ENCODE data around the gene CDH13. TPM values are rescaled to one million over a fixed set of nuclear protein-coding genes. Genes with fewer than 3 reads are reported as not detected.

CDH13 gene
- total RNA-seq, 1 donor from 2014 or later = 2.3 TPM

GRCh38 chr16:82630219-82630618, 3.5 kb downstream of the CDH13 start:
- H3K27me3 Mint-ChIP-seq (ENCODE audit: unreplicated experiment) = peaks cover 9% of the 10 kb centered on the region
- H3K4me3 Mint-ChIP-seq (ENCODE audit: unreplicated experiment) = no peak overlapping the region
- DNase-seq (ENCODE audit: low spot score) = no peak
- peaks cover 26% of the 10 kb centered on the region for H3K4me1 Mint-ChIP-seq (ENCODE audit: unreplicated experiment)
- no peak overlapping the region for H3K27ac Mint-ChIP-seq (ENCODE audit: unreplicated experiment)
- no peak for TF ChIP-seq CTCF (IDR thresholded peaks at IDR 0.05; ENCODE audit: unreplicated experiment)
- no peaks in the 10 kb centered on the region for H3K9me3 Mint-ChIP-seq (ENCODE audit: unreplicated experiment)
- peaks cover 3% of the 10 kb centered on the region for H3K36me3 Mint-ChIP-seq (ENCODE audit: low read depth, unreplicated experiment)

DNA sequence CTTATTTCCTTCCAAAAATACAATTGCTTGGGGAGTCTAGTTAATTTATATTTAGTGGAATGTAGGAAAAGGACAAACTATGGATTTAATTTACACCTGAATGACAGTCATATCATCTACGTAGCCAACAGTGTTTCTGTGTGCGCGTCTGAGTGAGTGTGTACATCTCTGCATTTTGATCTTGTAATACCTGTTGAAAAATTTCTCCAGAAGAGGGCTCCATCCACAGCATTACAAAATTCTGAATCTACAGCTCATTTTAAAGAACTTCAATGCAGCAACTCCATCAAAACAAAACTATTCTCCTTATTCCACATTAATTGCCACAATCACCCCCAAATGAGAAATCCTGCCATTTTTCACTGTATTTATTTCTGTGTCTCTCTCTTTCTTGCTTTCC, 3.9 kb downstream of the CDH13 start:
- Mint-ChIP-seq H3K27me3 (ENCODE audit: unreplicated experiment) (peaks cover 10% of the 10 kb centered on the region), H3K27ac (ENCODE audit: unreplicated experiment) (no peak overlapping the region), H3K9me3 (ENCODE audit: unreplicated experiment) (no peaks in the 10 kb centered on the region), H3K4me3 (ENCODE audit: unreplicated experiment) (peak overlapping the region; percentile 3), H3K4me1 (ENCODE audit: unreplicated experiment) (peaks cover 26% of the 10 kb centered on the region), H3K36me3 (ENCODE audit: low read depth, unreplicated experiment) (peaks cover 3% of the 10 kb centered on the region)
- no peak for TF ChIP-seq CTCF (IDR thresholded peaks at IDR 0.05; ENCODE audit: unreplicated experiment)
- no peak for DNase-seq (ENCODE audit: low spot score)

DNA sequence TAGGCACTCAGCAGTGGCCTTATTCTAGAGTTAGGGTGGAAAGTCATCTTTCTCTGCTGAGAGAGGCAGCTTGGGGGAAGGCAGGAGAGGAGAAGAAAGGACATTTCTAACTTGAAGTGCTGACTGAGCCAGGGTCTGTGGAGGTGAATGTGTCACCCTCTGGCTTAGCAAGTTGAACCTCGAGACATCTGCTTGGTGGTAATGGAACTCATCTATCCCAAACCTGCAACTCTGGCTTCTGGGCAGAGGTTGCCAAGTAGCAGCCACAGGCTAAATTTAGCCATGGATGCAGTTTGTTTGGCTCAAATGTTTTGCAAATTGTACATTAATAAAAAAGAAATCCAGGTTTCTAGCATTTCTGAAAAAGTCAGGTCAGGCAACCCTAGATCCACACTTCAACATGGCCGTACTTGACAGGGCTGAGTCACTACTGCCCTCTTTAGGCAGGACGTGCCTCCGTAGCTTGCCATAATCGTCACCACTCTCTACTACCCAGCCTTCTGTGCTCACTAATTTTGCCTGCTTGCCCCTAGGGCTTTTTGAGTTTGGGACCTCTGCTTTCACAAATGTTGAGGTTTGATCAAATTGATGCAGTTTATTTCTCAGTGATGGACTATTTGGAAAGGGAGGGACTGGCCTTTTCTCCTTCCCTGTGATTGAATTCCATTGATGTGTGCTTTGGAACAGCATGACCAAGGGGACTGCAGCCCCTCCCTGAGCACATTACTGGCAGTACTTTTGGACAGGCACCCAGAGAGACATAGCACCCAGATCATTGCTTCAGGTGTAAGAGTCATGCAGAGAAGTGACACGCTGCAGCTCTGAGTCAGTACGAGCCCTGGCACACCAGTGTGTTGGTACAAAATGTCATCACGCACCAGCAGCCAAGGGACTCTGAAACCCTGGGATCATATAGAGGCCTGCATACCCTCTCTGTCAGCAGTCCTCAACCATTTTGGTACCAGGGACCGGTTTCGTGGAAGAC, 5.2 kb downstream of the CDH13 start:
- Mint-ChIP-seq H3K9me3 (ENCODE audit: unreplicated experiment) (no peaks in the 10 kb centered on the region), H3K4me3 (ENCODE audit: unreplicated experiment) (no peak overlapping the region), H3K36me3 (ENCODE audit: low read depth, unreplicated experiment) (no peaks in the 10 kb centered on the region), H3K4me1 (ENCODE audit: unreplicated experiment) (peaks cover 26% of the 10 kb centered on the region), H3K27me3 (ENCODE audit: unreplicated experiment) (peaks cover 8% of the 10 kb centered on the region), H3K27ac (ENCODE audit: unreplicated experiment) (no peak overlapping the region)
- DNase-seq (ENCODE audit: low spot score) = no peak
- TF ChIP-seq CTCF (IDR thresholded peaks at IDR 0.05; ENCODE audit: unreplicated experiment) = no peak

DNA sequence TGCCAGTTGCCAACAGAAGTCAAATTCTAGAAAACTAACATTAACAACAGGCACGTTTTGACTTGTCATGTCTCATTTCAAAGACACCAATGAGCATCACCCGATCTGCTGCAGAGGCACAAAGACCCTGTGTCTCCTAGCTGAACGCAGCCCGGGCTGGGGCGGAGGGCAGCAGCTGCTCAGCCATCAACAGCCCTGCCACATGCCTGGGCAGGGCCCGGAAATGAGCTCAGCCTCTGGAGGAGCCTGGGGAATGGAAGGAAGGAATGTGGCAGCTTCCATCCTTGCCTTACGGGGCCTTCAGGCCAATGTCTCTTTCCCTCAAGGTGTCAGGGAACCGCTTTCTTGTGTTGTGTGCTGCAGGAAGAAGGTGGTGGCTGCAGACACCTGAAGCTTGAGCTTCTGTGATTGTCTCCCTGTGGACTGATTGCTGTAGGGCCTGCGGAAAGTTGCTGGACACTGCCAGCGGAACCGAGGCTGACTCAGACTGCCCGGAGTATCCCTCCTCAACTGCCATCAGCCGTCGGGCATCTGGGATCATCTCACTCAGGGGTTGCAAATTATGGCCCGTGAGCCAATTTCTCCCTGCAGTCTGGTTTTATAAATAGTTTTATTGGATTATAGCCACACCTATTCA, 7.3 kb downstream of the CDH13 start:
- Mint-ChIP-seq H3K4me1 (ENCODE audit: unreplicated experiment) (peaks cover 21% of the 10 kb centered on the region), H3K4me3 (ENCODE audit: unreplicated experiment) (no peak overlapping the region), H3K36me3 (ENCODE audit: low read depth, unreplicated experiment) (no peaks in the 10 kb centered on the region), H3K27ac (ENCODE audit: unreplicated experiment) (no peak overlapping the region), H3K9me3 (ENCODE audit: unreplicated experiment) (no peaks in the 10 kb centered on the region), H3K27me3 (ENCODE audit: unreplicated experiment) (peaks cover 2% of the 10 kb centered on the region)
- TF ChIP-seq CTCF (IDR thresholded peaks at IDR 0.05; ENCODE audit: unreplicated experiment) = no peak
- DNase-seq (ENCODE audit: low spot score) = no peak

Measured in endothelial cell (in vitro differentiated cells).